ENCODE data around the gene UBE2E1.

DNA sequence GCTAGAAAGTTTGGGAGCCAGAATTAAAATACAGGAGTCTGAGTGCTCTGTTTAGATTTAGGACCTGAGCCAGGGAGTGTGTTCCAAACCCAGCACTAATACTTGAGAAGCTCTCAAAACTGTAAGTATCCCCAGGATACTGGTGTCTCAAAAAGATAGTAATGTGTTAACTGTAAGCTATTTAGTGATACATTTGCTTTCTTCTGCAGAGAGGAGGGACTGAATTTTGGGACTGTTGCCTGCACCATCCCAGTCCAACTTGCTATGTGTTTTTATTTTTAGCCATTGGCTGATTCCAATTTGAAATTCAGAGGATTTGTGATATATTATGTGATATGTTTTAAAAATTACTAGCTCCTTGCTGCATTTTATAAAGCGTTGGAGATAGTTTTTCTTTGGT, 31.5 kb downstream of the UBE2E1 start:
- TF ChIP-seq POLR2AphosphoS5 (IDR thresholded peaks at IDR 0.05): no peak
- TF ChIP-seq, protein P1, sequence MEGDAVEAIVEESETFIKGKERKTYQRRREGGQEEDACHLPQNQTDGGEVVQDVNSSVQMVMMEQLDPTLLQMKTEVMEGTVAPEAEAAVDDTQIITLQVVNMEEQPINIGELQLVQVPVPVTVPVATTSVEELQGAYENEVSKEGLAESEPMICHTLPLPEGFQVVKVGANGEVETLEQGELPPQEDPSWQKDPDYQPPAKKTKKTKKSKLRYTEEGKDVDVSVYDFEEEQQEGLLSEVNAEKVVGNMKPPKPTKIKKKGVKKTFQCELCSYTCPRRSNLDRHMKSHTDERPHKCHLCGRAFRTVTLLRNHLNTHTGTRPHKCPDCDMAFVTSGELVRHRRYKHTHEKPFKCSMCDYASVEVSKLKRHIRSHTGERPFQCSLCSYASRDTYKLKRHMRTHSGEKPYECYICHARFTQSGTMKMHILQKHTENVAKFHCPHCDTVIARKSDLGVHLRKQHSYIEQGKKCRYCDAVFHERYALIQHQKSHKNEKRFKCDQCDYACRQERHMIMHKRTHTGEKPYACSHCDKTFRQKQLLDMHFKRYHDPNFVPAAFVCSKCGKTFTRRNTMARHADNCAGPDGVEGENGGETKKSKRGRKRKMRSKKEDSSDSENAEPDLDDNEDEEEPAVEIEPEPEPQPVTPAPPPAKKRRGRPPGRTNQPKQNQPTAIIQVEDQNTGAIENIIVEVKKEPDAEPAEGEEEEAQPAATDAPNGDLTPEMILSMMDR (IDR thresholded peaks at IDR 0.05): no peak
